NCI-H1105 (cell line): ENCODE measurements around the gene NR1D1.

Experiments used
- DNase-seq: peaks from one replicate; lab custom pipeline; 2025; lab: John Stamatoyannopoulos, UW

Gene NR1D1

DNA sequence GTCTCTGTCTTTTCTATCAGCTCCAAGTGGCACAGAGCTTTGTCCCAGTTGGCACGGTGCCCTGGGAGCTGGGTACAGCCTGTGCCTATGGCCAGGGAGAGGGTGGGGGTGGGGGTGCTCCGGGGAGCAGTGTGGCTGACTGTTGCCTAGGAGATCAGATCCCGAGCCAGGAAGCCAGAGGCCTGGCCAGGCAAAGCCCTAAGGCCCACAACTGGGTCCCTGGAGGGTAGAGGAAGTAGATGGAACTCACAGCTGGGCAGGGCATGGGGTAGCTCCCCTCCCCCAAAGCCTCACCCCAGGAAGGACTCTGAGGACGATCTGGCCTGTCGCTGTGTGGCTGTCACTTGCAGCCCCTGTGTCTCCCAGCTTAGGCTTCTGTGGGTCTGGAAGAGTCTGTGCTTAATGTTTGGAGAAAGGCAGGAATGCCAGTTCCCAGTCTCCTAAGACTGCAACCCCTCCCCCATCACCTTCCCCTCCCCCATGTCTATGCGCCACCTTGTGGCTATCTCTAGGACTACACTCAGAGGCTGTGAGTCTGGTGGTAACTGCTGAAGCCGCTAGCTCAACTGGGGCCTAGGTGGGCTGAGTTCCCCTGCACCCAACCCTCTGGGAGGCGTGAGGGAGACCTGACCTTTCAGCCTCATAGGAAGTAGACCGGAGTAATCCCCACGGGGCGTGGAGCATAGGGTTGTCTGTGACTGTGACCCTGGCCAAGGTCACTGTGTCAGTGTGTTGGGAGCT lies 25.0 kb downstream of the NR1D1 start:
- DNase-seq, result peak; percentile 85

- no peak for DNase-seq
Measured at GRCh38 chr17:40074871-40075200, 25.6 kb downstream of the NR1D1 start.

GRCh38 chr17:40074175-40074512 lies 26.2 kb downstream of the NR1D1 start:
- DNase-seq, result no peak

DNA sequence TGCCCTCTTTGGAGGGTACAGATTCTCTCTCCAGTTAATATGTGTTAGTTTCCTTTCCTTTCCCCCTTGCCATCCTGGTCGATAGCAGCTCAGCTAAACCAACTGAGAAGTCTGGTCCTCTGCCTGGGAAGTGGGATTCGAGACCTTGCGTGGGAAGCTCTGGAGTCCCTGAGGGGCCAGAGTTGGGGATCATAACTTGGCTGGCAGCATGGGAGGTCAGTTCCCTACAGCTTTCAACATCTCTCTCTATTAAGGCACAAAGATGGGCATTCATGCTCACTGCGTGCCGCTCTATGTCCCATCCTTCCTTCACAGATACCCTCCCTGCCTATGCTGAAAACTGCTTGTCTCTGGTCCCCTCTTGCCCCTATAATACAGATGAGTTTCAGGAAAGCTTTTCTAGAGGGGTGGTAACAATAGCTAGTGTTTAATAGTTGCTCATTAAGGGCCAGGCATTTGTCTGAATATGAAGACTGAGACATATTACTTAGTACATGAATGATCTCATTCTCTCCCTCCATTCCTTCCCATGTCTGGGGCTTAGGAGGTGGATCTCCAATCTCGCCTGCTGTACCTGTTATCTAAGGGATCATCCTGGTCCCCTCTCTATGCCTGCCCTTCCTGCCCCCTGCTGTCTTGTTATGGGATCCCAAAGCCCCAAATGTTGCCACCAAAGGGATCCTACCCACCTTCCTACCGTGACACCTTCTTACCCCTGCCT lies 26.8 kb downstream of the NR1D1 start:
- no peak for DNase-seq

DNA sequence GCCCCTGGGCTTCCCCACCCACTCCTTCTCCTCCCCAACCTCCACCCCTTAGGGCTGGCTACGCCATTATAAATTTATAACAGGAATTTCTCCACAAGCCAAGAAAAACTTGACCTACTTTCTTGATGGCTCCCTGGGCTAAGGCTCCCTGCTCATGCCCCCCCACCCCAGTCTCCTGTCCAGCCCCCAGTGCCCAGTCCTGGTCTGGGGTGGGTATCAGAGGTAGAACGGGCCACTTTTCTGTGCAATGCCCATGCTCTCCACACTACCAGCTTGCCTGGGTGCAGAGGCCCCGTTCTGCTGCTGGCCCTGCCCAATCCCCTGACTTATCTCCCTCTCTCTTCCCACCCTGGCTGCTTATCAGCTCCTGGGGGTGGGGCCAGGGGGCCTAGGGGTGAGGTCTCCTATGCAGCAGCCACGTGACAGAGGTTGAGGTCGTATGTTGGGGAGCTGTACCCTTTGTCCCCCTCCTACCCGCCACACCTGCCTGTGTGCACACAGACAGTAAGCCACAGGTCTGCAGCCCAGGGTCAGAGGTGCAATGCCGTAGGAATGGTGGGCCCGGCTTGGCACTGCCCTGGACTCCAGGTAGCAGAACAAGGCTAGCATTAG lies 27.5 kb downstream of the NR1D1 start:
- DNase-seq, result no peak

DNA sequence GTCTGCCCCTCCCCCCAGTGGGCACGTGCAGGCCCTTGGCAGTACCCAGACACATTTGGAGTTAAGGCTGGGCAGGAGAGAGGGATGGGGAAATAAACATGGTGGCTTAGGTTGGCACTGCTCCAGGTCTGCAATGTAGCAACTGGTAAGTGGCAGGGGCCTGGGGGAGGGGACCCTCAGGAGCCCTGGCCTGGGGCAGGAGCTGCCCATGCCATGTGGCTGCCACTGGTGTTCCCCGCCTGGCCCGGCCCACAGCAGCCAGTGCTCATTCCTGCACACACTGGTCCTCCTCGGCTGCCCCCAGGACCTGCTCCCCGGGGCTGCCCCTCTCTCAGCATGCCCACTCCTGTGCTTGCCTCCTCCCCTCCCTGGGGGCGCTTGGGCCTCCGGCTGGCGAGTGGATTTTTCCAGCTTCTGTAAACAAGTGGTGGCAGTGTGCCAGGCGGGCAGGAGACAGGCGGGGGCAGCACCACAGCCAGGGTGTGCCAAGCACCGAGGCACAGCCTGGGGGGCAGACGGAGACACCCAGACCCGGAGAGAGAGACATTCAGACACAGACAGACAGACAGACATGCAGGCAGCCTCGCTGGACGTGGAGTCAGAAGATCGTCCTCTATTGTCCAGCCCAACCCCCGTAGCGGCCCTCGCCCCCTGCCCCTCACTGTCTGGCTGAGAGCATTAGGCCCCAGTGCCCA lies 28.2 kb downstream of the NR1D1 start:
- DNase-seq, result peak; percentile 92

- no peak for DNase-seq
Measured at GRCh38 chr17:40071313-40072039, 28.9 kb downstream of the NR1D1 start.

DNA sequence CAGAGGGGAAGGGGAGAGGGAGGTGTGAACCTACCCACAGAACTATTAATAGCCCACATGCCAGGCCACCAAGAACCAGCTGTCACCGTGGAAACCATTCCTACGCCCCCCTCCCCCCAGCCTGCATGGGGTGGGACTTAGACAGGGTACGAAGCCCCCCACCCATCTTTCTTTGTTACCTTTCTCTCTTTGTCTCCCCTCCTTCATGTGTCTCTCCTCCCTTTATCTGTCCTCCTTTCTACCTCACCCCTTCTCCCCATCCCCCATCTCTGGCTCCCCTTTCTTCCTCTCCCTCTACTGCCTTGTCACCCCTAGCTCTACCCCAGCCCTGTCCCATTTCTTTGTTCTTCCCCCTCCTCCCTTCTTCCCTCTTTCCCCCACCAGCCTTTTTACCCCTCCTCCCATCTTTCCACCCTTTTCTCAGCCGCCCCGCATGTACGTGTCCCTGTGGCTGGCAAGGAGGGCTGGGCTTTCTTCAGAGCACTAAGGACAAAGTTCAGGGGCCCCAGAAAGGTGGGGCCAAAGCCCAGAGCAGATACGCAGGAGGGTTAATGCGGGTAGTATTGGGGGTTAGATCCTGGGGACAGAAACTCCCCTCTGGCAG lies 29.6 kb downstream of the NR1D1 start:
- no peak for DNase-seq

DNA sequence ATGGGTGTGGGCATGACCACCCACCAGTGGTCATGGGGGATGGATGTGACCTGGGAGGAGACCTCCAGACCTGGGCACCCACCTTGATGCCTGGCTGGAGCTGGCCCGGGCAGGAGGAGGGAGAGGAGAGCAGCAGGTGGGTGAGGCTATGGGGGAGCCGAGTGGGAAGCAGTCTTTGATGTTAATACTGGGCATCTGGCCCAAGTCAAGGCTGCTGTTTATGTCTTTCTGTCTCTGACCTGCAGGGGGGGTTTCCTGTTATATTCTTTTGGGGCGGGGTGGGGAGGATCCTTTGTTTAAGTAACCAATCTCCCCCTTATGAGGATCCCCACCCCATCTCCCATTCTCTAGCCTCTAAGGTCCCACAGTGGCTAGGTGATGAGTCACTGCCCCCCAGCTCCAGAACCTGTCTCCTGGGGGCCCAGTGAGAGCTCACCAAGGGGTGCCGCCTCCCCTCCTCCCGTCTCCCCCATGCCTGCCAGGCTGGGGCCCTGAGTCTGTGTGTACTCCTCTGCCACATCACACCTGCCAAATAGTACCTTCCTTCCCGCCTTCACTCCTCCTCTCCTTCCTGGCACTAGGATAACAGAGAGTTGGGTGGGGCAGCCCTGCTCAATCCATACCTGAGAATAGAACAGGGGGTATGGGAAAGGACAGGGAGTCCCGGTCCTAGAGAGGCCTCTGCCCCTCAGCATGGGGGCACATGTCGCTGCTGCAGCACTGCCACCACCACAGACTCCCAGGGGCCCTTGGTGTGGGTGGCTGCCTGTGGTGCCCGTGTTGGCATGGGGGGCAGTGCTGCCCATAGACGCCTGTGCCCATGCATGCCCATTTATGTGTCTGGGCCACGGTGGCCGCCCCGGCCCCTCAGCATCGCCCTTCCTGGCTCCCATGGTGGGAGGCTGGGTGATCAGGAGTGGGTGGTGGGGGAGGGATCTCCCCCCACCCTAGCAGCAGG lies 30.4 kb downstream of the NR1D1 start:
- DNase-seq, result peak; percentile 63

GRCh38 chr17:40068917-40069750 lies 31.3 kb downstream of the NR1D1 start:
- DNase-seq, result peak; percentile 61

GRCh38 chr17:40068584-40068916 lies 31.8 kb downstream of the NR1D1 start:
- DNase-seq, result no peak

GRCh38 chr17:40068129-40068581 lies 32.2 kb downstream of the NR1D1 start:
- no peak for DNase-seq

- DNase-seq, result no peak
Measured at GRCh38 chr17:40067710-40068109, 32.7 kb downstream of the NR1D1 start.

- no peak for DNase-seq
Measured at GRCh38 chr17:40065769-40066510, 34.4 kb downstream of the NR1D1 start.

DNA sequence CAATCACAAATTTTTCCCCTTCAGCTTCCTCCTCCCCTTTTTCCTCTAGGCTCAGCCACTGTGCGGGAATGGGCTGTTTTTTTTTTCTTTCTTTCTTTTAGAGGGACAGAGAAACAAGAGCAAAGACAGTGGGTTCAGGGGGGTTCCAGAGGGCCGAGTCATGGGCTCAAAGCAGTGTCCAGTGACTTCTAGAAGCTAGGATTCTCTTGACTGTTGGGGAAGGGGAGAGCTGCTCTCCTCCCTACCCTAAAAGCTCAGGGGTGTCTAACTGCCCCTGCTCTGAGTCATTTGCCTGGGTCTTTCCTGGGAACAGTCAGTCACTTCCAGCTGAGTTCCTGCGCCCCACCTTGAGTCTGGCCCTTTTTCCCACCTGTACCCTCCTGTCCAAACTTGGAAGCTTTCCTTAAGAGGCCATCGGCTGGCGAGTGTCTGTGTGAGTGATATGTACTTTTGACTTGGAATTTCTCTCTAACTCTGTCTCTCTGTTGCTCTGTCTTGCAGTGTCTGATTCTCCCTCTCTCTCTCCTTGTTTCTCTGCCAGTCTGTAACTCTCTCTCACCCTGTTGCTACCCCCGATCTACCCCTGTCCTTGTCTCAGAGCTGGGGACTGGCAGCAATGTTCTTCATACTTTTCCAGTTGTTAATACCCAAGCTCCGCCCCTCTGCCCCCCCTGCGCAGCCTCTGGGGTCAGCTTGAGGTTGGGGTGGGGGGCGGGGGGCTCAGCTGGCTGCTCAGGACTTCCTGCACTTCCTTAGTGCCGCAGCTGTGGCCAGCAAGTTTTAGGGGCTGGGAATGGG lies 35.2 kb downstream of the NR1D1 start:
- no peak for DNase-seq

- no peak for DNase-seq
Measured at GRCh38 chr17:40063901-40064531, 36.4 kb downstream of the NR1D1 start.

GRCh38 chr17:40063187-40063771 lies 37.1 kb downstream of the NR1D1 start:
- peak; percentile 1 for DNase-seq
